Thoracic aorta (tissue), 2 donors: ENCODE measurements around the gene NME7. TPM values are rescaled to one million over a fixed set of nuclear protein-coding genes. Genes with fewer than 3 reads are reported as not detected.

ENCODE experiments used
- ATAC-seq: fragments of 150-250 bp; one replicate; pipeline ENCODE4 v1.8.0; 2017; ENCODE audit warnings: low read depth; ENCODE audit not compliant: insufficient number of reproducible peaks, low FRiP score
- DNase-seq: peaks from one replicate; pipeline ENCODE4 v3.0.0-alpha.2; 2020; ENCODE audit warnings: low spot score
- H3K27ac ChIP-seq, 2 donors: fragments of 200-600 bp; sonication (generic); 1 replicate in 1 of 2; 2 replicates in 1 of 2; pipeline ENCODE4 v1.5.1; 2016; ENCODE audit warnings: mild to moderate bottlenecking in 2 of 2, moderate library complexity in 2 of 2
- H3K27me3 ChIP-seq: fragments of 200-600 bp; sonication (generic); replicated peaks from 2 replicates; pipeline ENCODE4 v1.6.0; 2016; ENCODE audit warnings: mild to moderate bottlenecking; ENCODE audit not compliant: insufficient read depth
- H3K36me3 ChIP-seq: fragments of 200-600 bp; sonication (generic); one replicate; pipeline ENCODE4 v1.5.1; 2016
- H3K4me1 ChIP-seq, 2 donors: fragments of 200-600 bp; sonication (generic); 1 replicate in 1 of 2; 2 replicates in 1 of 2; pipeline versions ENCODE4 v1.5.1 to v1.6.0; 2016; ENCODE audit warnings: low read depth in 2 of 2, mild to moderate bottlenecking in 1 of 2; ENCODE audit not compliant: control insufficient read depth in 1 of 2
- H3K4me3 ChIP-seq: fragments of 200-600 bp; sonication (generic); 2 replicates; pipeline ENCODE4 v1.5.1; 2016; ENCODE audit warnings: mild to moderate bottlenecking
- H3K9me3 ChIP-seq: fragments of 200-600 bp; sonication (generic); 2 replicates; pipeline ENCODE4 v1.5.1; 2016
- CTCF ChIP-seq: fragments of 200-600 bp; sonication (generic); IDR thresholded peaks from one replicate; pipeline ENCODE4 v1.5.1; 2019; ENCODE audit warnings: antibody characterized with exemption
- total RNA-seq, 2 donors: library from RNA; depleted of rRNA; stranded (reverse); fragments of >200 nt; gene quantifications; one replicate each; pipeline versions ENCODE4 v1.1.0 to v1.2.3, GENCODE V29; 2016

Gene NME7
- total RNA-seq, 2 donors from 2014 or later: 18.3 to 20.4 TPM

GRCh38 chr1:169329383-169329782 is 38.2 kb downstream of the NME7 start:
- DNase-seq (no peak), ATAC-seq (no peak)
- Histone ChIP-seq H3K36me3 (no peaks in the 10 kb centered on the region), H3K27me3 (no peaks in the 10 kb centered on the region), H3K27ac (no peak overlapping the region), H3K4me1 (peaks cover 0 to 8% of the 10 kb centered on the region in 2 donors), H3K4me3 (no peak overlapping the region), H3K9me3 (no peaks in the 10 kb centered on the region)
- TF ChIP-seq CTCF: no peak

- TF ChIP-seq CTCF: no peak
Measured at GRCh38 chr1:169327875-169328274, 39.7 kb downstream of the NME7 start.

GRCh38 chr1:169326956-169327268 is 40.7 kb downstream of the NME7 start:
- no peak for TF ChIP-seq CTCF
- no peak for ATAC-seq
- Histone ChIP-seq H3K4me1 (peaks cover 0 to 8% of the 10 kb centered on the region in 2 donors), H3K4me3 (no peak overlapping the region), H3K27ac (no peak overlapping the region), H3K27me3 (no peaks in the 10 kb centered on the region), H3K36me3 (no peaks in the 10 kb centered on the region), H3K9me3 (no peaks in the 10 kb centered on the region)
- DNase-seq: no peak

More at GRCh38 chr1:169327875-169328274, 39.7 kb downstream of the NME7 start:
- H3K27ac ChIP-seq: no peak overlapping the region
- peaks cover 0 to 8% of the 10 kb centered on the region in 2 donors for H3K4me1 ChIP-seq
- no peaks in the 10 kb centered on the region for H3K9me3 ChIP-seq
- H3K4me3 ChIP-seq: no peak overlapping the region
- no peak for ATAC-seq
- DNase-seq: no peak
- no peaks in the 10 kb centered on the region for H3K27me3 ChIP-seq
- no peaks in the 10 kb centered on the region for H3K36me3 ChIP-seq

- DNase-seq (no peak), ATAC-seq (no peak)
- H3K4me1 ChIP-seq: peaks cover 0 to 8% of the 10 kb centered on the region in 2 donors
- no peaks in the 10 kb centered on the region for H3K27me3 ChIP-seq
- no peak overlapping the region for H3K4me3 ChIP-seq
- no peaks in the 10 kb centered on the region for H3K36me3 ChIP-seq
- no peak for TF ChIP-seq CTCF
- no peak overlapping the region for H3K27ac ChIP-seq
- no peaks in the 10 kb centered on the region for H3K9me3 ChIP-seq
Measured at GRCh38 chr1:169326261-169326955, 41.2 kb downstream of the NME7 start.

- no peaks in the 10 kb centered on the region for H3K9me3 ChIP-seq
- H3K4me1 ChIP-seq: peaks cover 0 to 8% of the 10 kb centered on the region in 2 donors
- no peak overlapping the region for H3K27ac ChIP-seq
- H3K27me3 ChIP-seq: no peaks in the 10 kb centered on the region
- no peak for DNase-seq
- no peaks in the 10 kb centered on the region for H3K36me3 ChIP-seq
- no peak for TF ChIP-seq CTCF
- no peak for ATAC-seq
- H3K4me3 ChIP-seq: no peak overlapping the region
Measured at GRCh38 chr1:169325117-169325516, 42.5 kb downstream of the NME7 start.
